NB4 (cell line): Measurements from ENCODE around the gene GALNT18.

Experiments used
- CTCF ChIP-seq: IDR thresholded peaks from one replicate; pipeline ENCODE4 v1.5.1; 2012; ENCODE audit warnings: low read depth, low read length
- MAX ChIP-seq: IDR thresholded peaks from 2 replicates; pipeline ENCODE4 v1.6.1; 2011; ENCODE audit warnings: low read depth, low read length
- MYC ChIP-seq: IDR thresholded peaks from 2 replicates; pipeline ENCODE4 v1.6.1; 2011; ENCODE audit warnings: low read depth, low read length

GRCh38 chr11:11540157-11540556 lies 81.6 kb downstream of the GALNT18 start:
- TF ChIP-seq MAX: no peak
- TF ChIP-seq CTCF: no peak
- TF ChIP-seq MYC: no peak
